ENCODE measurements around the gene CD63. TPM values are rescaled to one million over a fixed set of nuclear protein-coding genes. Genes with fewer than 3 reads are reported as not detected.

The CD63 gene
- total and polyA plus RNA-seq, 9 of the 15 experiments (the other 6 are each of a cell fraction or from before 2014, with no cell fraction given) = 313 to 735 (median 433) TPM

- peak; percentile 74 for TF ChIP-seq ZBTB12 (CRISPR knock-in tag; IDR thresholded peaks at IDR 0.05)
- TF ChIP-seq HSF4 (CRISPR knock-in tag; IDR thresholded peaks at IDR 0.05; ENCODE audit: borderline replicate concordance) = no peak
- TF ChIP-seq SP2 (IDR thresholded peaks at IDR 0.05; ENCODE audit: extremely low read depth, low read depth, low read length, poor library complexity, severe bottlenecking) = no peak
- TF ChIP-seq ZBTB9 (CRISPR knock-in tag; IDR thresholded peaks at IDR 0.05) = peak; percentile 67; the same call in 1 of the 2 replicates
- TF ChIP-seq NBN (IDR thresholded peaks at IDR 0.05; ENCODE audit: low read depth) = no peak
- no peak for TF ChIP-seq ZNF134 (CRISPR knock-in tag; conservative IDR thresholded peaks at IDR 0.05)
- no peak for TF ChIP-seq CTCFL (IDR thresholded peaks at IDR 0.05; ENCODE audit: borderline replicate concordance, insufficient read depth, low read depth, low read length, poor library complexity, severe bottlenecking)
- TF ChIP-seq MITF (IDR thresholded peaks at IDR 0.05) = peak; percentile 89
- TF ChIP-seq ARID1B (IDR thresholded peaks at IDR 0.05) = peak; percentile 64
- 0 out of 2 replicates have a peak, but pooled peaks have one; percentile 39 for TF ChIP-seq HES1 (IDR thresholded peaks at IDR 0.05; ENCODE audit: low read depth)
- TF ChIP-seq RFX7 (CRISPR knock-in tag; IDR thresholded peaks at IDR 0.05) = no peak
- TF ChIP-seq KAT8 (IDR thresholded peaks at IDR 0.05; ENCODE audit: low read depth) = no peak
- peak in 1 of 2 experiments; percentile 59; a peak in 2 of 4 replicates for TF ChIP-seq TEAD1 (CRISPR knock-in tag; IDR thresholded peaks at IDR 0.05)
- TF ChIP-seq TCF3 (CRISPR knock-in tag; IDR thresholded peaks at IDR 0.05) = no peak
- TF ChIP-seq SNRNP70 (optimal IDR thresholded peaks at IDR 0.05; ENCODE audit: low read depth, low read length) = no peak
- no peak for TF ChIP-seq TAL1 (IDR thresholded peaks at IDR 0.05)
- TF ChIP-seq ETV1 (tag; conservative IDR thresholded peaks at IDR 0.05; ENCODE audit: low read depth) = peak; percentile 34; the same call in 1 of the 2 replicates
- TF ChIP-seq CREB3 (tag; conservative IDR thresholded peaks at IDR 0.05; ENCODE audit: low read depth) = 0 out of 2 replicates have a peak, but pooled peaks have one; percentile 41
- TF ChIP-seq SMARCC2 (IDR thresholded peaks at IDR 0.05; ENCODE audit: low read depth) = 0 out of 2 replicates have a peak, but pooled peaks have one; percentile 23
Observed at GRCh38 chr12:55728939-55729818, at the start of gene CD63 (continued).

Data from K562 (cell line).